HEK293T (cell line): Measurements from ENCODE around the gene FAM24A.

Experiments used
- ARNT ChIP-seq: fragments of 450-650 bp; IDR thresholded peaks from 2 replicates; pipeline ENCODE4 v1.6.1; 2017; ENCODE audit warnings: mild to moderate bottlenecking
- FOXM1 ChIP-seq: fragments of 450-650 bp; IDR thresholded peaks from 2 replicates; pipeline ENCODE4 v1.6.1; 2017; ENCODE audit warnings: mild to moderate bottlenecking, borderline replicate concordance
- SP1 ChIP-seq: fragments of 450-650 bp; IDR thresholded peaks from 2 replicates; pipeline ENCODE4 v1.6.1; 2017
- ZNF384 ChIP-seq: fragments of 450-650 bp; IDR thresholded peaks from 2 replicates; pipeline ENCODE4 v1.6.1; 2016

- TF ChIP-seq ZNF384 (no peak), ARNT (no peak), SP1 (no peak), FOXM1 (no peak)
Measured at GRCh38 chr10:122879339-122880273, 30.8 kb upstream of the FAM24A start, which contains the start of gene FAM24B.
